Gastroesophageal sphincter (tissue), 3 donors: ENCODE measurements around the gene PCBP3.
"Not testable (repeated sequence)": the region's sequence is repeated elsewhere in the genome, so short reads cannot be mapped to it uniquely, and the experiment has no call there.

Experiments
- EP300 ChIP-seq: sonication (generic); formaldehyde crosslinking; IDR thresholded peaks from one replicate; pipeline ENCODE4 v1.6.1; 2017; ENCODE audit warnings: antibody characterized with exemption, mild to moderate bottlenecking
- POLR2A ChIP-seq, 2 donors: fragments of 450-650 bp; IDR thresholded peaks; one replicate each; pipeline ENCODE4 v1.6.1; 2017; ENCODE audit warnings: antibody characterized with exemption in 2 of 2, mild to moderate bottlenecking in 2 of 2, moderate library complexity in 1 of 2
- POLR2AphosphoS5 ChIP-seq: sonication (generic); formaldehyde crosslinking; IDR thresholded peaks from one replicate; pipeline ENCODE4 v1.6.1; 2017; ENCODE audit warnings: antibody characterized with exemption
- TF ChIP-seq, protein P1 (sequence below), 4 experiments: fragments of 200-600 bp in 2 of 4; fragments of 450-650 bp in 2 of 4; sonication (generic) in 1 of 4; IDR thresholded peaks; one replicate each; pipeline ENCODE4 v1.5.1; 2017 to 2019; ENCODE audit warnings: antibody characterized with exemption in 4 of 4, mild to moderate bottlenecking in 2 of 4, moderate library complexity in 2 of 4

- TF ChIP-seq, protein P1, sequence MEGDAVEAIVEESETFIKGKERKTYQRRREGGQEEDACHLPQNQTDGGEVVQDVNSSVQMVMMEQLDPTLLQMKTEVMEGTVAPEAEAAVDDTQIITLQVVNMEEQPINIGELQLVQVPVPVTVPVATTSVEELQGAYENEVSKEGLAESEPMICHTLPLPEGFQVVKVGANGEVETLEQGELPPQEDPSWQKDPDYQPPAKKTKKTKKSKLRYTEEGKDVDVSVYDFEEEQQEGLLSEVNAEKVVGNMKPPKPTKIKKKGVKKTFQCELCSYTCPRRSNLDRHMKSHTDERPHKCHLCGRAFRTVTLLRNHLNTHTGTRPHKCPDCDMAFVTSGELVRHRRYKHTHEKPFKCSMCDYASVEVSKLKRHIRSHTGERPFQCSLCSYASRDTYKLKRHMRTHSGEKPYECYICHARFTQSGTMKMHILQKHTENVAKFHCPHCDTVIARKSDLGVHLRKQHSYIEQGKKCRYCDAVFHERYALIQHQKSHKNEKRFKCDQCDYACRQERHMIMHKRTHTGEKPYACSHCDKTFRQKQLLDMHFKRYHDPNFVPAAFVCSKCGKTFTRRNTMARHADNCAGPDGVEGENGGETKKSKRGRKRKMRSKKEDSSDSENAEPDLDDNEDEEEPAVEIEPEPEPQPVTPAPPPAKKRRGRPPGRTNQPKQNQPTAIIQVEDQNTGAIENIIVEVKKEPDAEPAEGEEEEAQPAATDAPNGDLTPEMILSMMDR (IDR thresholded peaks at IDR 0.05), result not testable (repeated sequence)
- not testable (repeated sequence) for TF ChIP-seq POLR2A (IDR thresholded peaks at IDR 0.05); EP300; POLR2AphosphoS5
Measured at GRCh38 chr21:45852386-45852785, 208.9 kb downstream of the PCBP3 start.
